Stimulated activated CD8-positive, alpha-beta memory T cell treated with anti-CD3 and anti-CD28 coated beads, Interleukin-15, amount 100 ng/mL, for 1 hour (primary cell): ENCODE measurements around the gene TMEM267.
"Not testable (repeated sequence)": the region's sequence is repeated elsewhere in the genome, so short reads cannot be mapped to it uniquely, and the experiment has no call there.

ENCODE experiments used
- DNase-seq: peaks from one replicate; pipeline ENCODE4 v3.0.0-alpha.2; 2020; ENCODE audit warnings: low read depth

The TMEM267 gene

GRCh38 chr5:43409809-43410271, 73.8 kb downstream of the TMEM267 start:
- DNase-seq = no peak

GRCh38 chr5:43402524-43403066, 81.1 kb downstream of the TMEM267 start:
- not testable (repeated sequence) for DNase-seq

- DNase-seq = no peak
Observed at GRCh38 chr5:43401827-43402226, 81.8 kb downstream of the TMEM267 start.

- no peak for DNase-seq
Observed at GRCh38 chr5:43400082-43400481, 83.6 kb downstream of the TMEM267 start.

GRCh38 chr5:43396762-43397304, 86.8 kb downstream of the TMEM267 start:
- peak; percentile 11 for DNase-seq
